Neuronal stem cell (in vitro differentiated cells): ENCODE data around the gene CFAP61.

Experiments used
- DNase-seq: peaks from one replicate; pipeline ENCODE4 v3.0.0-alpha.2; 2013; ENCODE audit warnings: low spot score
- H2AFZ ChIP-seq: one replicate; pipeline ENCODE4 v1.6.1; 2013; ENCODE audit warnings: mild to moderate bottlenecking, low read length, inconsistent platforms
- H2AK5ac ChIP-seq: 2 replicates; pipeline ENCODE4 v1.6.1; 2013; ENCODE audit warnings: low read depth, mild to moderate bottlenecking, inconsistent platforms, low read length, moderate library complexity, mixed read lengths
- H2BK120ac ChIP-seq: 2 replicates; pipeline ENCODE4 v1.6.1; 2013; ENCODE audit warnings: low read depth, mild to moderate bottlenecking, inconsistent platforms, low read length, moderate library complexity, mixed read lengths
- H2BK12ac ChIP-seq: one replicate; pipeline ENCODE4 v1.6.1; 2013; ENCODE audit warnings: low read length, inconsistent platforms
- H2BK15ac ChIP-seq: 2 replicates; pipeline ENCODE4 v1.6.1; 2013; ENCODE audit warnings: mild to moderate bottlenecking, low read length, inconsistent platforms, mixed read lengths
- H2BK5ac ChIP-seq: one replicate; pipeline ENCODE4 v1.6.1; 2013; ENCODE audit warnings: inconsistent platforms, mild to moderate bottlenecking, low read length, moderate library complexity
- H3K14ac ChIP-seq: one replicate; pipeline ENCODE4 v1.6.1; 2013; ENCODE audit warnings: low read length, inconsistent platforms
- H3K18ac ChIP-seq: 2 replicates; pipeline ENCODE4 v1.6.1; 2013; ENCODE audit warnings: low read length, inconsistent platforms
- H3K23ac ChIP-seq: 2 replicates; pipeline ENCODE4 v1.6.1; 2013; ENCODE audit warnings: low read depth, mild to moderate bottlenecking, mixed read lengths, low read length, inconsistent platforms; ENCODE audit not compliant: poor library complexity
- H3K27ac ChIP-seq: replicated peaks from 3 replicates; pipeline ENCODE4 v1.5.1; 2013; ENCODE audit warnings: low read length, inconsistent platforms
- H3K27me3 ChIP-seq, 3 experiments: 2 replicates each; pipeline ENCODE4 v1.6.1; 2013; ENCODE audit warnings: low read length in 3 of 3, mild to moderate bottlenecking in 2 of 3, inconsistent platforms in 1 of 3, low read depth in 1 of 3, mixed read lengths in 1 of 3, moderate library complexity in 1 of 3; ENCODE audit not compliant: control insufficient read depth in 3 of 3, insufficient read depth in 3 of 3
- H3K36me3 ChIP-seq, 2 donors: replicated peaks in 1 of 2; 2 replicates each; pipeline ENCODE4 v1.6.1; 2013; ENCODE audit warnings: low read length in 2 of 2; ENCODE audit not compliant: control insufficient read depth in 2 of 2, insufficient read depth in 2 of 2
- H3K4ac ChIP-seq: 2 replicates; pipeline ENCODE4 v1.6.1; 2013; ENCODE audit warnings: inconsistent platforms, mild to moderate bottlenecking, low read length, moderate library complexity
- H3K4me1 ChIP-seq, 2 donors: 1 replicate in 1 of 2; 2 replicates in 1 of 2; pipeline ENCODE4 v1.6.1; 2013; ENCODE audit warnings: low read length in 2 of 2, low read depth in 1 of 2; ENCODE audit not compliant: control insufficient read depth in 2 of 2, insufficient read depth in 1 of 2
- H3K4me2 ChIP-seq: one replicate; pipeline ENCODE4 v1.6.1; 2013; ENCODE audit warnings: mild to moderate bottlenecking, low read length, inconsistent platforms; ENCODE audit not compliant: insufficient read depth, poor library complexity, severe bottlenecking
- H3K4me3 ChIP-seq, 2 donors: 2 replicates each; pipeline ENCODE4 v1.5.1; 2013; ENCODE audit warnings: low read length in 2 of 2, mild to moderate bottlenecking in 2 of 2, inconsistent platforms in 1 of 2, moderate library complexity in 1 of 2
- H3K79me1 ChIP-seq: one replicate; pipeline ENCODE4 v1.6.1; 2013; ENCODE audit warnings: low read depth, mild to moderate bottlenecking, inconsistent platforms, low read length, moderate library complexity
- H3K9ac ChIP-seq: one replicate; pipeline ENCODE4 v1.6.1; 2013; ENCODE audit warnings: mild to moderate bottlenecking, low read depth, low read length, inconsistent platforms; ENCODE audit not compliant: poor library complexity
- H3K9me3 ChIP-seq, 2 donors: replicated peaks in 1 of 2; 2 replicates each; pipeline versions ENCODE3 to v1.6.1; 2013; ENCODE audit warnings: low read length in 2 of 2, mild to moderate bottlenecking in 2 of 2, inconsistent platforms in 1 of 2, low read depth in 1 of 2, mixed read lengths in 1 of 2, moderate library complexity in 1 of 2; ENCODE audit not compliant: control insufficient read depth in 2 of 2, insufficient read depth in 1 of 2
- H4K8ac ChIP-seq: one replicate; pipeline ENCODE4 v1.6.1; 2013; ENCODE audit warnings: low read depth, mild to moderate bottlenecking, inconsistent platforms, low read length, moderate library complexity
- H4K91ac ChIP-seq: one replicate; pipeline ENCODE4 v1.6.1; 2013; ENCODE audit warnings: low read length, low read depth, mild to moderate bottlenecking, inconsistent platforms; ENCODE audit not compliant: poor library complexity
- WGBS, 2 donors: extraction: QIAGEN DNeasy Blood & Tissue Kit; methylation state at CpG; one replicate each; pipeline ENCODE4 v1.1.7; 2013; ENCODE audit warnings: missing lambda C conversion rate in 2 of 2, mixed read lengths in 1 of 2; ENCODE audit not compliant: insufficient read length in 2 of 2, insufficient replicate concordance in 1 of 2; ENCODE audit errors: extremely low coverage in 2 of 2; 5-methylcytosine and 5-hydroxymethylcytosine counted together

The CFAP61 gene

GRCh38 chr20:20229595-20229994 is 177.3 kb downstream of the CFAP61 start:
- Histone ChIP-seq H3K4me3 (no peak overlapping the region), H3K27me3 (peaks cover 0 to 33% (median 0%) of the 10 kb centered on the region in 3 experiments), H2AFZ (no peak overlapping the region), H2AK5ac (no peak overlapping the region), H3K79me1 (no peaks in the 10 kb centered on the region), H2BK15ac (no peak overlapping the region), H3K14ac (no peak overlapping the region), H3K27ac (no peak overlapping the region), H3K9ac (no peak overlapping the region), H3K36me3 (no peaks in the 10 kb centered on the region), H2BK120ac (no peak overlapping the region), H2BK12ac (no peak overlapping the region), H4K8ac (no peak overlapping the region), H3K4ac (no peak overlapping the region), H3K4me2 (no peak overlapping the region), H4K91ac (no peak overlapping the region), H3K23ac (no peak overlapping the region), H3K9me3 (no peaks in the 10 kb centered on the region), H3K4me1 (peaks cover 7 to 9% of the 10 kb centered on the region in 2 donors), H2BK5ac (no peak overlapping the region), H3K18ac (no peak overlapping the region)
- no CpG with 5 or more reads among the region's 5 CpGs for WGBS, 2 donors
- DNase-seq = no peak

DNA sequence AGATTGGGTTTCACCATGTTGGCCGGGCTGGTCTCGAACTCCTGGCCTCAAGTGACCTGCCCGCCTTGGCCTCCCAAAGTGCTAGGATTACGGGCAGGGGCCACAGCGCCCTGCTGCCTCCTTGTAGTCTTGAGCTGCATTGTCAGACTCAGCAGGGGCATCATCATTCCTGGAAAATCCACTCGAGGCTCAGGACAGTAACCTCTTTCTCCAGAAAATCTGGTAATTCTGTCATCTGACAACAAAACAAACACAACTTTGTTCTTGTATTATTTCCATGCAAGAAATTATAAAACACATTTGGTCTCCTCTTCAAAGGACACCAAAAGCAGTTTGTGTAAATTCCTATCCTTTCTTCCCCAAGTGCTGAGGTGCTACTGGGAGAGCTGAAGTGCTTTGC is 178.4 kb downstream of the CFAP61 start:
- Histone ChIP-seq H3K4me1 (peaks cover 2 to 3% of the 10 kb centered on the region in 2 donors), H2BK12ac (no peak overlapping the region)

GRCh38 chr20:20231528-20232298 is 179.4 kb downstream of the CFAP61 start:
- no peaks in the 10 kb centered on the region for H3K36me3 ChIP-seq
- H3K4ac ChIP-seq = no peak overlapping the region
- H3K23ac ChIP-seq = no peak overlapping the region
- H3K27me3 ChIP-seq = peaks cover 0 to 35% (median 0%) of the 10 kb centered on the region in 3 experiments
- H4K91ac ChIP-seq = no peak overlapping the region
- DNase-seq = no peak
- no peak overlapping the region for H2AK5ac ChIP-seq
- no peaks in the 10 kb centered on the region for H3K79me1 ChIP-seq
- H3K9me3 ChIP-seq = no peaks in the 10 kb centered on the region
- H3K4me3 ChIP-seq = no peak overlapping the region
- H3K9ac ChIP-seq = no peak overlapping the region
- no peak overlapping the region for H3K27ac ChIP-seq
- H2BK15ac ChIP-seq = no peak overlapping the region
- H4K8ac ChIP-seq = no peak overlapping the region
- H2BK12ac ChIP-seq = no peak overlapping the region
- no peak overlapping the region for H2BK5ac ChIP-seq
- H3K18ac ChIP-seq = peak overlapping the region; percentile 9
- no peak overlapping the region for H3K14ac ChIP-seq
- no CpG with 5 or more reads among the region's 11 CpGs for WGBS, 2 donors
- H2AFZ ChIP-seq = no peak overlapping the region
- H3K4me2 ChIP-seq = no peak overlapping the region
- H2BK120ac ChIP-seq = no peak overlapping the region
- peaks cover 0 to 3% of the 10 kb centered on the region in 2 donors for H3K4me1 ChIP-seq

More for the DNA sequence above, 178.4 kb downstream of the CFAP61 start:
- Histone ChIP-seq H3K27ac (no peak overlapping the region), H2BK15ac (no peak overlapping the region), H3K23ac (no peak overlapping the region), H2AK5ac (no peak overlapping the region), H3K4me2 (no peak overlapping the region), H3K14ac (no peak overlapping the region), H2AFZ (no peak overlapping the region), H3K4ac (no peak overlapping the region), H2BK5ac (no peak overlapping the region), H3K79me1 (no peaks in the 10 kb centered on the region), H3K36me3 (no peaks in the 10 kb centered on the region), H4K91ac (no peak overlapping the region), H3K27me3 (peaks cover 0 to 43% (median 0%) of the 10 kb centered on the region in 3 experiments), H3K18ac (no peak overlapping the region), H3K4me3 (no peak overlapping the region), H4K8ac (no peak overlapping the region), H2BK120ac (no peak overlapping the region), H3K9me3 (no peaks in the 10 kb centered on the region), H3K9ac (no peak overlapping the region)
- no CpG with 5 or more reads among the region's 6 CpGs for WGBS, 2 donors
- DNase-seq = no peak

- no peak overlapping the region for H2BK12ac ChIP-seq
- no peaks in the 10 kb centered on the region for H3K9me3 ChIP-seq
- no peak overlapping the region for H3K4ac ChIP-seq
- H2AK5ac ChIP-seq = peak overlapping the region; percentile 11
- H3K9ac ChIP-seq = no peak overlapping the region
- no peak overlapping the region for H2BK15ac ChIP-seq
- H3K36me3 ChIP-seq = no peaks in the 10 kb centered on the region
- H3K27me3 ChIP-seq = peaks cover 0 to 35% (median 0%) of the 10 kb centered on the region in 3 experiments
- DNase-seq = no peak
- H2BK120ac ChIP-seq = no peak overlapping the region
- no peak overlapping the region for H3K4me3 ChIP-seq
- H3K79me1 ChIP-seq = no peaks in the 10 kb centered on the region
- no peak overlapping the region for H3K4me2 ChIP-seq
- H3K23ac ChIP-seq = peak overlapping the region; percentile 25
- no peak overlapping the region for H4K91ac ChIP-seq
- H3K18ac ChIP-seq = peak overlapping the region; percentile 21
- H2AFZ ChIP-seq = no peak overlapping the region
- peak overlapping the region; percentile 19 for H4K8ac ChIP-seq
- H3K4me1 ChIP-seq = peaks cover 0 to 3% of the 10 kb centered on the region in 2 donors
- no peak overlapping the region for H2BK5ac ChIP-seq
- H3K14ac ChIP-seq = no peak overlapping the region
- no CpG with 5 or more reads among the region's 19 CpGs for WGBS, 2 donors
- H3K27ac ChIP-seq = no peak overlapping the region
Measured at GRCh38 chr20:20233041-20233514, 180.7 kb downstream of the CFAP61 start.
